H1 (cell line): ENCODE results near the gene GEMIN2. TPM values are rescaled to one million over a fixed set of nuclear protein-coding genes. Genes with fewer than 3 reads are reported as not detected.

Experiments used
- CTCF ChIA-PET: fragments of 300-600 bp; sonication (Branson Sonifier 250); formaldehyde crosslinking; loops from one replicate; lab custom pipeline; 2021; ENCODE audit not compliant: partially characterized antibody; lab: Charles Lee
- POLR2A ChIA-PET: fragments of 300-600 bp; sonication (Branson Sonifier 250); formaldehyde crosslinking; loops from one replicate; lab custom pipeline; 2021; ENCODE audit warnings: inconsistent platforms; ENCODE audit not compliant: partially characterized antibody; lab: Charles Lee
- DNase-seq, 2 experiments: peaks; one replicate each; pipeline versions ENCODE4 v3.0.0 to v3.0.0-alpha.2; 2010 to 2022; ENCODE audit warnings: low spot score in 2 of 2, low read depth in 1 of 2, mixed read lengths in 1 of 2
- FAIRE-seq: peaks from 2 replicates; lab custom pipeline; 2011; peaks lifted over from hg19 to GRCh38; lab: Jason Lieb, UNC
- H2AFZ ChIP-seq: 2 replicates; pipeline ENCODE4 v1.8.1; 2012; ENCODE audit warnings: low read length, inconsistent platforms
- H2AK5ac ChIP-seq: 2 replicates; pipeline ENCODE4 v1.6.1; 2013; ENCODE audit warnings: low read depth, low read length
- H2BK120ac ChIP-seq: replicated peaks from 2 replicates; pipeline ENCODE3; 2013; ENCODE audit warnings: low read depth, low read length, inconsistent platforms
- H2BK12ac ChIP-seq: 2 replicates; pipeline ENCODE4 v1.6.1; 2013; ENCODE audit warnings: low read depth, low read length
- H2BK15ac ChIP-seq: 2 replicates; pipeline ENCODE4 v1.6.1; 2013; ENCODE audit warnings: low read length
- H2BK20ac ChIP-seq: 2 replicates; pipeline ENCODE4 v1.6.1; 2013; ENCODE audit warnings: low read length
- H2BK5ac ChIP-seq: 2 replicates; pipeline ENCODE4 v1.6.1; 2013; ENCODE audit warnings: low read depth, low read length
- H3K14ac ChIP-seq: 2 replicates; pipeline ENCODE4 v1.6.1; 2013; ENCODE audit warnings: inconsistent platforms; ENCODE audit not compliant: insufficient read length
- H3K18ac ChIP-seq: 2 replicates; pipeline ENCODE4 v1.6.1; 2013; ENCODE audit warnings: low read length; ENCODE audit errors: extremely low read depth
- H3K23ac ChIP-seq: 2 replicates; pipeline ENCODE4 v1.6.1; 2013; ENCODE audit warnings: inconsistent platforms; ENCODE audit not compliant: insufficient read length
- H3K23me2 ChIP-seq: 2 replicates; pipeline ENCODE4 v1.6.1; 2013; ENCODE audit warnings: low read depth, low read length
- H3K27ac ChIP-seq: 2 replicates; pipeline ENCODE4 v1.6.1; 2011; ENCODE audit warnings: low read depth, low read length, inconsistent platforms
- H3K27me3 ChIP-seq, 4 experiments: replicated peaks in 1 of 4; 1 replicate in 1 of 4; 2 replicates in 3 of 4; pipeline versions ENCODE4 v1.6.1 to v1.8.1; 2011 to 2013; ENCODE audit warnings: low read length in 3 of 4, mild to moderate bottlenecking in 3 of 4, inconsistent platforms in 2 of 4, mixed read lengths in 2 of 4, moderate library complexity in 1 of 4; ENCODE audit not compliant: control insufficient read depth in 3 of 4, insufficient read depth in 3 of 4; ENCODE audit errors: extremely low read depth in 1 of 4
- H3K36me3 ChIP-seq, 4 experiments: 2 replicates each; pipeline versions ENCODE4 v1.6.1 to v1.8.1; 2011 to 2013; ENCODE audit warnings: mild to moderate bottlenecking in 4 of 4, low read length in 3 of 4, moderate library complexity in 2 of 4, control low read depth in 1 of 4, inconsistent platforms in 1 of 4; ENCODE audit not compliant: insufficient read depth in 4 of 4, control insufficient read depth in 2 of 4
- H3K4ac ChIP-seq: replicated peaks from 2 replicates; pipeline ENCODE3; 2013; ENCODE audit warnings: low read length, low read depth, mixed read lengths, inconsistent platforms; ENCODE audit not compliant: insufficient read length
- H3K4me1 ChIP-seq, 4 experiments: replicated peaks in 1 of 4; 1 replicate in 1 of 4; 2 replicates in 3 of 4; pipeline versions ENCODE4 v1.6.1 to v1.8.1; 2011 to 2013; ENCODE audit warnings: low read length in 3 of 4, inconsistent platforms in 2 of 4, mixed read lengths in 1 of 4; ENCODE audit not compliant: insufficient read depth in 4 of 4, control insufficient read depth in 3 of 4
- H3K4me2 ChIP-seq, 2 experiments: 2 replicates each; pipeline versions ENCODE4 v1.6.1 to v1.8.1; 2011 to 2013; ENCODE audit warnings: low read depth in 2 of 2, low read length in 2 of 2, control low read depth in 1 of 2, inconsistent platforms in 1 of 2, mild to moderate bottlenecking in 1 of 2; ENCODE audit not compliant: insufficient read depth in 1 of 2
- H3K4me3 ChIP-seq, 4 experiments: fragments of 200-600, 300-600 bp in 1 of 4; sonication (generic), shearing (Covaris generic), sonication (Bioruptor Twin) in 1 of 4; 2 replicates each; pipeline versions ENCODE4 v1.5.1 to v1.8.1; 2011 to 2016; ENCODE audit warnings: low read length in 4 of 4, low read depth in 3 of 4, control low read depth in 2 of 4, inconsistent platforms in 2 of 4, mild to moderate bottlenecking in 2 of 4, mixed read lengths in 1 of 4, moderate library complexity in 1 of 4; ENCODE audit not compliant: insufficient read depth in 2 of 4; ENCODE audit errors: extremely low read depth in 1 of 4
- H3K56ac ChIP-seq: replicated peaks from 2 replicates; pipeline ENCODE3; 2013; ENCODE audit warnings: low read depth, mild to moderate bottlenecking, mixed read lengths, low read length, inconsistent platforms; ENCODE audit not compliant: insufficient read length
- H3K79me1 ChIP-seq: 2 replicates; pipeline ENCODE4 v1.6.1; 2013; ENCODE audit warnings: low read depth, low read length, control low read depth
- H3K79me2 ChIP-seq, 2 experiments: 2 replicates each; pipeline versions ENCODE4 v1.6.1 to v1.8.1; 2012 to 2013; ENCODE audit warnings: low read length in 2 of 2, mild to moderate bottlenecking in 2 of 2, inconsistent platforms in 1 of 2; ENCODE audit not compliant: insufficient read depth in 2 of 2, control insufficient read depth in 1 of 2
- H3K9ac ChIP-seq, 4 experiments: replicated peaks in 1 of 4; 1 replicate in 1 of 4; 2 replicates in 3 of 4; pipeline versions ENCODE4 v1.6.1 to v1.8.1; 2011 to 2013; ENCODE audit warnings: low read depth in 3 of 4, low read length in 3 of 4, control low read depth in 2 of 4, mild to moderate bottlenecking in 2 of 4, moderate library complexity in 2 of 4, inconsistent platforms in 1 of 4; ENCODE audit errors: extremely low read depth in 1 of 4
- H3K9me3 ChIP-seq, 2 experiments: 2 replicates each; pipeline versions ENCODE4 v1.6.1 to v1.8.1; 2012 to 2013; ENCODE audit warnings: mild to moderate bottlenecking in 2 of 2, moderate library complexity in 2 of 2, control low read depth in 1 of 2, inconsistent platforms in 1 of 2, low read depth in 1 of 2, low read length in 1 of 2, mixed read lengths in 1 of 2; ENCODE audit not compliant: insufficient read depth in 2 of 2
- H4K20me1 ChIP-seq, 2 experiments: replicated peaks in 1 of 2; 2 replicates each; pipeline versions ENCODE3 to v1.8.1; 2011 to 2013; ENCODE audit warnings: inconsistent platforms in 2 of 2, low read length in 2 of 2, mild to moderate bottlenecking in 1 of 2; ENCODE audit not compliant: insufficient read depth in 2 of 2, control insufficient read depth in 1 of 2
- H4K5ac ChIP-seq: 2 replicates; pipeline ENCODE4 v1.6.1; 2013; ENCODE audit warnings: low read length, low read depth, mixed read lengths, inconsistent platforms; ENCODE audit not compliant: insufficient read length
- H4K8ac ChIP-seq: 2 replicates; pipeline ENCODE4 v1.8.0; 2013; ENCODE audit warnings: mild to moderate bottlenecking, moderate library complexity, low read length, inconsistent platforms; ENCODE audit not compliant: insufficient read depth; ENCODE audit errors: extremely low read depth
- H4K91ac ChIP-seq: replicated peaks from 2 replicates; pipeline ENCODE3; 2013; ENCODE audit warnings: low read length, mixed read lengths, inconsistent platforms; ENCODE audit not compliant: insufficient read length
- BCL11A ChIP-seq, 2 experiments: IDR thresholded peaks; one replicate each; pipeline ENCODE4 v1.6.1; 2011; ENCODE audit warnings: low read depth in 2 of 2, low read length in 2 of 2, mild to moderate bottlenecking in 2 of 2
- CEBPB ChIP-seq: IDR thresholded peaks from 2 replicates; pipeline ENCODE4 v1.6.1; 2012; ENCODE audit warnings: low read depth, low read length
- NANOG ChIP-seq: IDR thresholded peaks from 2 replicates; pipeline ENCODE4 v1.6.1; 2011; ENCODE audit warnings: low read length, low read depth, mild to moderate bottlenecking, inconsistent platforms; ENCODE audit not compliant: insufficient read depth, poor library complexity, severe bottlenecking
- POLR2A ChIP-seq, 2 experiments: IDR thresholded peaks; 1 replicate in 1 of 2; 2 replicates in 1 of 2; pipeline ENCODE4 v1.6.1; 2011; ENCODE audit warnings: low read depth in 2 of 2, low read length in 2 of 2, mild to moderate bottlenecking in 2 of 2; ENCODE audit errors: control extremely low read depth in 1 of 2
- RBBP5 ChIP-seq: IDR thresholded peaks from 2 replicates; pipeline ENCODE4 v1.7.1; 2012; ENCODE audit warnings: low read depth, mild to moderate bottlenecking, inconsistent platforms, low read length, moderate library complexity, borderline replicate concordance
- SIN3A ChIP-seq, 2 experiments: IDR thresholded peaks in 1 of 2; conservative IDR thresholded peaks in 1 of 2; 2 replicates each; pipeline ENCODE4 v1.6.1; 2011 to 2012; ENCODE audit warnings: low read length in 2 of 2, improper control_type of control experiment in 1 of 2, low read depth in 1 of 2, mild to moderate bottlenecking in 1 of 2
- WGBS, 2 experiments: shearing (Covaris generic) in 1 of 2; methylation state at CpG; one replicate each; pipeline versions ENCODE4 v1.1.6 to v1.1.7; 2013 to 2015; ENCODE audit warnings: low lambda C conversion rate in 2 of 2, mixed read lengths in 2 of 2, inconsistent platforms in 1 of 2, low coverage in 1 of 2, missing lambda C conversion rate in 1 of 2; ENCODE audit not compliant: insufficient replicate concordance in 2 of 2, insufficient coverage in 1 of 2, insufficient read length in 1 of 2; ENCODE audit errors: extremely low coverage in 1 of 2, missing lambda C conversion rate in 1 of 2; 5-methylcytosine and 5-hydroxymethylcytosine counted together
- polyA plus RNA-seq, 7 experiments: library from polyadenylated mRNA; depleted of rRNA in 3 of 7; stranded (reverse) in 5 of 7; unstranded in 2 of 7; fragments of >200 nt in 5 of 7; fragments of 200-250 nt in 2 of 7; gene quantifications; 1 replicate in 5 of 7; 2 replicates in 1 of 7; 4 replicates in 1 of 7; pipeline versions ENCODE4 v1.2.1 to v1.2.3, GENCODE V29; 2011 to 2013; ENCODE audit warnings: missing spikeins in 2 of 7, mixed read lengths in 2 of 7
- total RNA-seq: library from RNA; stranded (reverse); fragmentation: NEBNext Ultra II Directional; extraction: Animal tissue kit (Norgen Biotek cat#: 25700); gene quantifications from 2 replicates; pipeline ENCODE4 v1.2.1, GENCODE V29; 2021

Gene GEMIN2
- total and polyA plus RNA-seq, 2 of the 8 experiments (the other 6 are each of a cell fraction or from before 2014, with no cell fraction given), result 29.1 to 30.8 TPM

- Histone ChIP-seq H3K27ac (no peak overlapping the region), H3K14ac (no peak overlapping the region), H3K79me1 (no peaks in the 10 kb centered on the region; the same call in 1 of the 2 replicates), H2BK12ac (no peak overlapping the region), H2AK5ac (no peak overlapping the region), H3K18ac (no peak overlapping the region), H4K5ac (no peak overlapping the region), H2BK15ac (no peak overlapping the region), H3K9me3 (no peaks in the 10 kb centered on the region), H3K4me3 (no peak overlapping the region), H4K8ac (no peak overlapping the region), H3K23me2 (no peaks in the 10 kb centered on the region), H2BK20ac (no peak overlapping the region), H3K4me1 (no peaks in the 10 kb centered on the region), H3K4me2 (no peak overlapping the region), H3K9ac (no peak overlapping the region), H3K36me3 (peaks cover 12 to 59% (median 32%) of the 10 kb centered on the region in 4 experiments), H2BK120ac (no peak overlapping the region), H4K20me1 (peaks cover 2% of the 10 kb centered on the region in 2 experiments), H2BK5ac (no peak overlapping the region), H3K23ac (no peak overlapping the region), H3K56ac (no peak overlapping the region), H3K79me2 (peaks cover 0 to 7% of the 10 kb centered on the region in 2 experiments; a peak in 2 of 4 replicates), H4K91ac (no peak overlapping the region), H2AFZ (no peak overlapping the region), H3K27me3 (no peaks in the 10 kb centered on the region), H3K4ac (no peak overlapping the region)
- CTCF ChIA-PET, result no interaction called here
- WGBS, 2 experiments, result 81% methylated on average over 1 of the region's 1 CpG; no CpG with 5 or more reads in 1 of the 2 experiments
- no peak for DNase-seq
- TF ChIP-seq POLR2A (IDR thresholded peaks at IDR 0.05; ENCODE audit: control extremely low read depth in 1 of 2, low read depth in 2 of 2, low read length in 2 of 2) (no peak), CEBPB (no peak), RBBP5 (no peak), NANOG (no peak), BCL11A (IDR thresholded peaks at IDR 0.05; ENCODE audit: low read depth in 2 of 2, low read length in 2 of 2) (no peak), SIN3A (conservative IDR thresholded peaks at IDR 0.05 in 1 of 2, IDR thresholded peaks at IDR 0.05 in 1 of 2; ENCODE audit: low read depth in 1 of 2, low read length in 2 of 2) (no peak)
- POLR2A ChIA-PET, result no interaction called here
- no peak for FAIRE-seq
These were observed 22.4 kb upstream of the GEMIN2 start for GRCh38 chr14:39091716-39092115.
